ENCODE data around the gene GEMIN5. TPM values are rescaled to one million over a fixed set of nuclear protein-coding genes. Genes with fewer than 3 reads are reported as not detected.

The GEMIN5 gene
- total and polyA plus RNA-seq, 2 of the 8 experiments (the other 6 are each of a cell fraction or from before 2014, with no cell fraction given): 12.8 to 47.0 TPM

DNA sequence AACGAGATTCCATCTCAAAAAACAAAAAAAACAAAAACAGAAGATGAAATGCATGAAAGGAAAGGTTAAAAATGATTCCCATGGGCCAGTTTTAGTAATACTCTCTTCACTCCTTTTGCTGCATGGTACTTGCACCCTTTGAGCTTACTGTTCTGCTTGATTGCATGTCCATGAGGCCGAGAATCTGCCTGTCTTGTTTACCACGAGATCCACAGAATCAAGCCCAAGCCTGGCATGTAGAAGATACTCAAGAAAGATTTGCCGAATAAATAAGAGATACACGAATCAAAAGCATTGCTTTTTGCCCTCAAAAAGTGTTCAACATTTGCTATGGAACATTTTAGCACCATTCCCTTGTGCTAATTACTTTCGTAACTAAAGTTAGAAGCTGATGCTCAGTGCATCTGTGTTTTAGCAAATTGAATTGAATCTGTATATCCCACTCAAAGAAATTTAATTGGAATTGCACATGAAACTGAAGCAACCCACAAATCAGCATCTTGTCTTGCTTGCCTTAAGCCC lies 88.7 kb downstream of the GEMIN5 start:
- Histone ChIP-seq H3K4me3 (ENCODE audit: extremely low read depth in 1 of 4, insufficient read depth in 2 of 4, low read depth in 3 of 4, low read length in 4 of 4) (peak overlapping the region in 1 of 4 experiments; percentile 58; a peak in 1 of 8 replicates), H3K9me3 (ENCODE audit: insufficient read depth in 2 of 2, low read depth in 1 of 2, low read length in 1 of 2) (no peaks in the 10 kb centered on the region), H3K14ac (ENCODE audit: insufficient read length) (no peak overlapping the region), H4K91ac (replicated peaks; ENCODE audit: insufficient read length, low read length) (no peak overlapping the region), H3K27me3 (replicated peaks in 1 of 4; ENCODE audit: control insufficient read depth in 3 of 4, extremely low read depth in 1 of 4, insufficient read depth in 3 of 4, low read length in 3 of 4) (no peaks in the 10 kb centered on the region), H3K18ac (ENCODE audit: extremely low read depth, low read length) (no peak overlapping the region), H2BK20ac (ENCODE audit: low read length) (no peak overlapping the region), H2BK5ac (ENCODE audit: low read depth, low read length) (no peak overlapping the region), H3K23me2 (ENCODE audit: low read depth, low read length) (no peaks in the 10 kb centered on the region), H4K8ac (ENCODE audit: extremely low read depth, insufficient read depth, low read length) (no peak overlapping the region), H3K56ac (replicated peaks; ENCODE audit: insufficient read length, low read depth, low read length) (no peak overlapping the region), H3K4ac (replicated peaks; ENCODE audit: insufficient read length, low read depth, low read length) (no peak overlapping the region), H2AK5ac (ENCODE audit: low read depth, low read length) (no peak overlapping the region), H3K79me2 (ENCODE audit: control insufficient read depth in 1 of 2, insufficient read depth in 2 of 2, low read length in 2 of 2) (no peaks in the 10 kb centered on the region), H2BK15ac (ENCODE audit: low read length) (no peak overlapping the region), H2BK120ac (replicated peaks; ENCODE audit: low read depth, low read length) (no peak overlapping the region), H2AFZ (ENCODE audit: low read length) (no peak overlapping the region), H4K5ac (ENCODE audit: insufficient read length, low read depth, low read length) (no peak overlapping the region), H3K4me1 (replicated peaks in 1 of 4; ENCODE audit: control insufficient read depth in 3 of 4, insufficient read depth in 4 of 4, low read length in 3 of 4) (peaks cover 0 to 7% (median 4%) of the 10 kb centered on the region in 4 experiments; a peak in 5 of 7 replicates), H3K27ac (ENCODE audit: low read depth, low read length) (no peak overlapping the region), H3K36me3 (ENCODE audit: control insufficient read depth in 2 of 4, insufficient read depth in 4 of 4, low read length in 3 of 4) (no peaks in the 10 kb centered on the region; a peak in 2 of 8 replicates), H3K23ac (ENCODE audit: insufficient read length) (no peak overlapping the region), H3K79me1 (ENCODE audit: low read depth, low read length) (no peaks in the 10 kb centered on the region), H2BK12ac (ENCODE audit: low read depth, low read length) (no peak overlapping the region), H3K4me2 (ENCODE audit: insufficient read depth in 1 of 2, low read depth in 2 of 2, low read length in 2 of 2) (peak overlapping the region; percentile 52 to 90; a peak in 3 of 4 replicates), H4K20me1 (replicated peaks in 1 of 2; ENCODE audit: control insufficient read depth in 1 of 2, insufficient read depth in 2 of 2, low read length in 2 of 2) (no peaks in the 10 kb centered on the region), H3K9ac (replicated peaks in 1 of 4; ENCODE audit: extremely low read depth in 1 of 4, low read depth in 3 of 4, low read length in 3 of 4) (0 out of 7 replicates have a peak overlapping the region, but pooled peaks of 1 of the 4 experiments have one; percentile 73)
- DNase-seq (ENCODE audit: low read depth in 1 of 2, low spot score in 2 of 2): no peak
- CTCF ChIA-PET (ENCODE audit: partially characterized antibody): interaction anchor here (0.8 to 2.5 kb wide), 4 partner anchors 9 to 159 kb away, joined by 3 to 7 read pairs (median 6); no protein-coding TSS in a partner anchor
- no peak for FAIRE-seq
- POLR2A ChIA-PET (ENCODE audit: partially characterized antibody): interaction anchor here (0.7 to 3.2 kb wide), 6 partner anchors 9 to 276 kb away, joined by 3 to 12 read pairs (median 4); partner anchors contain the start of gene CNOT8
- 83% methylated on average over 6 of the region's 6 CpGs; no CpG with 5 or more reads in 1 of the 2 experiments for WGBS, 2 experiments (ENCODE audit: extremely low coverage in 1 of 2, insufficient coverage in 1 of 2, insufficient read length in 1 of 2, insufficient replicate concordance in 2 of 2, low coverage in 1 of 2, low lambda C conversion rate in 2 of 2, missing lambda C conversion rate in 1 of 2)
- TF ChIP-seq RAD21 (IDR thresholded peaks at IDR 0.05 in 1 of 2, conservative IDR thresholded peaks at IDR 0.05 in 1 of 2; ENCODE audit: low read depth in 2 of 2, low read length in 2 of 2): no peak
- TF ChIP-seq NRF1 (IDR thresholded peaks at IDR 0.05; ENCODE audit: low read depth, low read length): no peak
- no peak for TF ChIP-seq SIX5 (IDR thresholded peaks at IDR 0.05; ENCODE audit: low read depth, low read length)
- no peak for TF ChIP-seq GTF2F1 (IDR thresholded peaks at IDR 0.05; ENCODE audit: borderline replicate concordance, low read depth, low read length)

Measured in H1 (cell line).